NB4 (cell line): ENCODE data around the gene RXRA.

Experiments
- CTCF ChIP-seq: IDR thresholded peaks from one replicate; pipeline ENCODE4 v1.5.1; 2012; ENCODE audit warnings: low read depth, low read length
- POLR2A ChIP-seq: IDR thresholded peaks from 2 replicates; pipeline ENCODE4 v1.6.1; 2011; ENCODE audit warnings: mild to moderate bottlenecking; ENCODE audit not compliant: insufficient read length; ENCODE audit errors: extremely low read depth
- TF ChIP-seq, protein P1 (sequence below): IDR thresholded peaks from 2 replicates; pipeline ENCODE4 v1.6.1; 2011; ENCODE audit warnings: low read depth, low read length

DNA sequence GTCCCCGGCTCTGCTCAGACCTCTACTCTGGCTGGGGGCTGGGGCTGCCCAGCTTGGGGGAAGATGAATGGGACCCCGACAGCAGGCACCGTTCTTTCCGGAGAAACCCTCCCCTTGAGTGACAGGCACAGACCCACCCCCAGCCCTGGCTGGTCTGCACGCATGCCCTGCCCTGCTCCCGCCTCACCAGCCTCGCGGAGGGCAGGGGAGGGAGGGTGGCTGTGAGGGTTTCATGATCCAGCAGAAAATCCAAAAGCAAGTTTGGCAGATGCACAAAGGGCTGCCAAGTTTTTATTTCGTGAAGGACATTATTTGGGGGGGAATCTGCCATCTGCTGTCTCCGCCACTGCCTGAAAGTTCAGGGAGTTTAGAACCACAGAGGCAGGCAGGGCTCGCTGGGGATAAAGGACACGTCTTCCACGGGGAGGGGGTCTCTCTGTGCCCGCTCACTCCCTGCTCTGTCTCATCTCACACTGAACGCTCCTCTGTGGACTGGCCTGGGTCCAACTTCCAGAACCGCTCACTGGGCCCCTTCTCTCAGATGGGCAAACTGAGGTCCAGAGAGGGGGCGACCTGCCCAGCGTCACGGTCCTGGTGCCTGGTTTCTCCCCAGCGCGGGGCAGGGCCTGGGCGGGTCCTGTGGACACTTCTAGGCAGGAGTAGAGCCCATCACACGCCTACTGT, 92.9 kb downstream of the RXRA start:
- no peak for TF ChIP-seq POLR2A
- TF ChIP-seq CTCF, result no peak
- TF ChIP-seq, protein P1, sequence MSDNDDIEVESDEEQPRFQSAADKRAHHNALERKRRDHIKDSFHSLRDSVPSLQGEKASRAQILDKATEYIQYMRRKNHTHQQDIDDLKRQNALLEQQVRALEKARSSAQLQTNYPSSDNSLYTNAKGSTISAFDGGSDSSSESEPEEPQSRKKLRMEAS, result no peak
